NCI-H1436 (cell line): Measurements from ENCODE around the gene LMO4.

ENCODE experiments used
- DNase-seq: peaks from one replicate; lab custom pipeline; 2025; lab: John Stamatoyannopoulos, UW

Gene LMO4, protein sequence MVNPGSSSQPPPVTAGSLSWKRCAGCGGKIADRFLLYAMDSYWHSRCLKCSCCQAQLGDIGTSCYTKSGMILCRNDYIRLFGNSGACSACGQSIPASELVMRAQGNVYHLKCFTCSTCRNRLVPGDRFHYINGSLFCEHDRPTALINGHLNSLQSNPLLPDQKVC

DNA sequence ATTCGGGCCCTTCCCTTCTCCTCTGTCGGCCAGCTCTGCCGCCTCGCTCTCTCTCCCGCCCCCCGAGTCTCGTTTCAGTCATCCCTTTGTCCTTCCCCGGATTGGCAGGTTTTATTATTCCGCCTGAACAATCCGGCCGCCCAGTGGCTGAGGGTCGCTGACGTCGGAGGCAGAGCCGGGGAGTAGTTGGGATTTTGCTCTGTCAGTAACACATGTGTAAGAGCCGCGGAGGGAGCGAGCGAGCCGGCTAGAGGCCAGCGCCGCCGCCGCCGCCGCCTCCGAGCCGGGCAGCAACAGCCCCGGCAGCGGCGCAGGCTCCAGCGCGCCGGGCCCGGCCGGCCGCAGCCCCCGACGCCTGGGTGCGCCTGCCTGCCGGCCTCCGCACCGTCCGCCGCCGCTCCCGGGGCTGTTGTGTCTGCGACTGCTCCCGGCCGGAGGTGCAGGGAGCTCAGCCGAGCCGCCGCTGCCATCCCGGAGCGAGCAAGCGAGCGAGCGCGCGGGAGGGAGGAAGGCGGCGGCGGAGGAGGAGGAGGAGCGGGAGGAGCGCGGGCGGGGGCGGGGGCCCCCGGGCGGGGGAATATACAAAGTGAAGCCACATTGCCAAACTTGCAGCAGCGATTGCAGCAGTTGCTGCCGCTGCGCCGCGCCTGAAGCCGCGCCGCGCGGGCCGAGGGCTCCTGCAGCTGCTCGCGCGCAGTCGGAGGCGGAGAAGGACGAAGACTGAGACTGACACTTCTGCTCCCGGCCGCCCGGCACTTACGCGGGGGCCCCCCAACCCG lies at the start of gene LMO4:
TSS of gene LMO4 (plus strand) at position 609 of the 779 bp plus-strand sequence. CDS start 3,136 bp downstream, outside the sequence.
- peak; percentile 95 for DNase-seq

DNA sequence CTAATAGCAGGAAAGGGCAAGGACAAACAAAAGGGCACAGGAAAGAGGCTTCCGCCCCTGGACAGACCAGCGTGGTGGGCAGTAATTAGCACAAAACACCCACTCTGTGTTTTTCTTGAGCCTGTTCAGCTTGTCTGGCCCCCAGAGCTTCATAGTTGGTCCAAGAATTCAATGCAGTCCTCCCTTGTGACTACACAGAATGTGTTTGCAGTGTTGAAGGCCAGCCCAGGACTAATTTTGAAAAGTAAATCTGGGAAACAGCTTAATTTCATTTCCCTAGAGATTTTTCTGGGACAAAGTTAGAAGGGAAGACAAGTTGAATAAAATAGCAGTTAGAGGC lies 49.2 kb upstream of the LMO4 start:
- no peak for DNase-seq

DNA sequence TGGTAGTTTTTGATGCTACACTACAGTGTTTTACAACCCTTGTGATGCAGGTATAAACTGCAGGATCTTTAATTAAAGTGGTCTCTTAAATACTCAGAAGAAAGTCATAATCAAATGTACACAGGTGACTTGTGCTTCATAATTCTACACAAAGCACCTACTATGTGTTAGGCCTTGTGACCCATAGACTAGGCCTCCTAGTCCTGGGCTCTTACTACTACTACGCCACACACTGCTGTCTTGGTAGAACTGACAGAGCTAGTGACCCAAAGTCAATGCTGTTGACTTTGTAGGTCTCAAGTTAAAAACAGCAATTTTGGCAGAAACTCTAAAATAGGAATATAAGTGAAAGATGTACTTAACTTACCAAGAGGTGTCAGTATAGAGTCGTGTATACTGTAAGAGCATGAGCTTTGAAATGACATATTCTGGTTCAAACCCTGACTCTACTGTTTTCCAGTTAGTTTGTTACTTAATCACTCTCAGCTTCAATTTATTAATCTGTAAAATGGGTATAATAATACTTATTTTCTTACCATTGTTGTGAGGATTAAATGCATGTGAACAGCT lies 48.6 kb upstream of the LMO4 start:
- no peak for DNase-seq

DNA sequence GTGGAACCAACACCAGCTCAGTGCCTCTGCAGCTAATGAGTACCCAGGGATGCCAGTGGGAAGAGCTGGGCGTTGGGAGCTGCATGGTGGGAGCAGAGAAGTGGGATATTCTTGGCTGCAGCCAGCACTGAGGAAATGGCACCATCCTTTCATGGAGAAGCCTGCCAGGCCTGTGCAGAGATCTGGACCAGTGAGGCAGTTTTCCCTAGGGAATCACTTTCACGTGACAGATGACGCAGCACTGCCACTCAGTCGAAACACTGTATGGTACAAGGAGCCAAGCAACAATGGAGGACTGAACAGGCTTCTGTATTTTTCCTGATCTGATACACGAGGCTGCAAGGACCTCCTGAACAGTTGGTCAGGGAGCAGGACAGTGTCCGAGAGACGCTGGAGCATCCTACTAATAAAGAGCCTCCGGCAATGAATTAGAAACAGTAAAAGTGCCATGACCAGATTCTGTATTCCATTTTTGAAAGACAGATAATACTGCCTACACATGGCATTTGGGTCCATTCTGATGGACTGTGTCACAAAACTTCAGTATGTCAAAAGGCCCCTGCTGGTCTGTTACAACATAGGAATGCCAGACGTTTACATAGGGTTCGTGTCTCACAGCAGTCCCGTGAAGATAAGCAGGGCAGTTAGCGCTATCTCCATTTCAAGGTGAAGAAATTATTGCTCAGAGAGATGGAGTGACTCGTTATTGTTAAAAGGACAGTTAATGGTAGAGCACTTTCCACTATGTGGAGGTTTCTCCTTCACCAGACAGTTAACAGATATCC lies 44.0 kb upstream of the LMO4 start:
- DNase-seq, result no peak

DNA sequence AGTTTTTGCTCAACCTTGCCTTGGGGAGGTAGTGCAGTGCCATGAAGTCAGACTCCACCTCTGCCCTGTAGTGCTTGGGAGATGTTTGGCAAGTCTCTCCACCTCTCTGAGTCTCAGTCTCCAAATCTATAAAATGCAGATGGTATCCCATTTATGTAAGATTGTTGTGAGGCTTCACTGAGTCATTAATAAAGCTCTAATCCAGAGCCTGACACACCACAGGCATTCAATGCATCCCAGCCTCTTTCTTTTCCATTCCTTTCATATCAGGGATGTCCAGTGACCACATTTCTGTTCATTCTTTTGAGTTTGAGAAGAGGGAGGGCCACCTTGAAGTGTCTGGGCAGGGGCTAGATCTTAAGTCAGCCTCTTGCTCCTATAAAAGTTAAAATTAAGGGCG lies 37.6 kb upstream of the LMO4 start:
- DNase-seq, result no peak

DNA sequence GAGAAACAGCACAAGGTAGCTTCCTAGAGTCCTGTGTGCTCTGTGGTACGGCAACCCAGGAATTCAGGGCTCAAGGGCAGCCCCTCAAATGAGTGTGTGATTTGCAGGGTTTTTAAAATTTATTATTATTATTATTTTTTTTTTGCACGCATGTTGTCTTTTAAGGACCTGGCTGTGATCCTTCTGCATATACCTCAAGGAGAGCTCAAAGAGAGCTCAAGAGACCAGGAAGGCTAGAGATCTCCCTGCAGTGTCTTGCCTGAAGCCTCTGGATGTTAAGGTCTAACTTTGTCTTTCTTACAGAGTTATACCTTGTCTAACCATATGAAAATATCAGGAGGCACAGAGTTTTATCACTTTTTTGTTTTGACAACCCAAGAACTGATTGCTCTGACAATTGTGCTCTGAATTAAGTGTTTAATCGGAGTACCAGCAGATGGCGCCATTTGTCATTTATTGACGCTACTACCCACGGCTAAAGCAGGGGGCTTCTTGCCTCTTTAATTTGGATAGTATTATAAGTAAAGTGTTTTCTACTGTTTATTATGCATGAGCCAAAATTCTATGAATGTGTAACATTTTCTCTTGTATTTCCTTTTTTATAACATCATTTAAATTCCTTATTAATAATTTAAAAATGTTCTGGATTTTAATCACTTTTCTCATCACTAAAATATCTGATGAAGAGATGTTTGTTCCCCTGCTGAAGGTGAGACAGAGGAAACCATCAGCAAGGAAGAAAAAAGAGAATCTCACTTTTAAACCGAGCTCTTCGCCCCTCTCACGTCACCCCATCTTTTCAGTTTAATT lies 35.8 kb upstream of the LMO4 start:
- peak; percentile 76 for DNase-seq

DNA sequence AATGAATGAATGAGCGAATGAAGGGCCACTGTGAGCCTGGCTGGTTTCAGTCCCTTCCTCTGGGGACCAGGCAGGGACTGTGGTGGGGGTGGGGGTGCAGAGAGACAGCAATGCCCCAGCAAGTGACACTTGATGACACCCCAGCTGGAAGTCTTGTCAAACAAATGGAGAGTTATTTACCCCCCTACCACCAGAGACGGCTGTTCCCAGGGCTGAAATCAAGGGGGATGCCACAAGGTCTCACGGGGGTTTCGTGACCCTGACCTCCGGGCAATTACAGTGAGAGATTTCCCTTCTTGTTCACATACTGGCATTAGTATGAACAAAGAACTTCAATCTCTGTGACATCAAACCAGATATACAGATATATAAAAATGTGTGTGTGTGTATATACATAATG lies 34.0 kb upstream of the LMO4 start:
- DNase-seq, result no peak

DNA sequence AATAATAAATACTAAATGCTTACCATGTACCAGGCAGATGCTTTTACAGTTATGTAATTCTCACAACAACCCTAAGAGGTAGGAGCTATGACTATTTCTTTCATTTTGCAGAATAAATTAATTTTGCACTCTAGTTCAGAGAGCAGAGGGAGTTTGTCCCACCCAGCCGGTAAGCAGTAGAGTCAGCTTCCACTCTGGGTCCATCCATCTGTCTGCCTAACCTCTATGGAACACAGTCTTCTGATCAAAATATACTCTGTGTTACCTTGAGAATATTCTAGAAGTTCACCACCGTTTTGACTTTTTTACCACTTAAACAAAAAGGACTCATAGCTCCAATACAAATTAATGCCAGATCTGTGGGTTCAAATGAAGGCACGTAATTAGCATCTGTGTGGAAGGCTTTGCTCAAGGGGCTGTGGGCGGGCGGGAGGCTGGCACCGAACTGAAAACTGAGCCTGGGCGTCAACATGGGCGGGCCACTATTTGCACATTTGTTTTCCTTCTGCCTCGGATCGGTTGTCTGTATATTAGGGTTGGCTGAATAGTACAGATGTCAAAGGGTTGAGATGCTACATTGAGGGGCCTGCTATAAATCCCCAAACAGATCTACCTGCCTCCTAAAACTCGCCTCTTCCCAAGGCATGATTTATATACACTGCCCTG lies 33.1 kb upstream of the LMO4 start:
- DNase-seq, result no peak

DNA sequence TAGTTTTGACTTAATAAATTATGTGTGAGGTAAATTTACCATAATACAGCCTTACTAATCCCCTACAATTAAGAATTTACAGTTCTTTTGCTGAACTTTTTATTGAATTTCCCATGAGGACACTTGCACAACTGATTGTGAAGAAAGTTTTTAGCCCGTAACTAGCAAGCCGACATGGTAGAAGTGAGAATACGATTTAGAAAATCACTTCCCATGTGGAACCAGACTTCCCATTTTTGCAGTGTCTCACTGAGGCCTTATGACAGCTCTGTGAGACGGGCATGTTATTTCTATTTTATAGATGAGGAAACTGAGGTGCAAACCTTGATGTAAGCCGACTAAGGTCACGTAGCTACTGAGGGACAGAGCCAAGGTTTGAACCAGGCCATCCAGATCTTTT lies 32.5 kb upstream of the LMO4 start:
- DNase-seq, result no peak

DNA sequence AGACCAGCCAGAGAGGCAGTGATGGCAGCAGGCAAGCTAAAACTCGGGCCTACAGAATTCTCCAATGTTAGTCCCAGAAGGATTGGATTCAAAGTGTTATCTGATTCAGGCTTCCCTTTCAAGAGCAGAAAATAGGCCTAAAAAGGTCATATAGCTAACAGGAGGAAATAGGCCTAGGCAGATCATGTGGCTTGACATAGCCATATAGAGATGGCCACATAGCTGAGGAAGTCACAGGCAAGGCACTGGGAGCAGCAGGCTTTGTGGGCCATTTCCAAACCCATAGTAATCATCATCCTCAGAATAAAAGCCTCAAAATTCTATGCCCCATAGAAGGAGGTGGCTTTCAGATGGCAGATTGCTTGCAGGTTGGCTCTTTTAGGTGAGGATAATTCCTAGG lies 29.0 kb upstream of the LMO4 start:
- DNase-seq, result no peak

DNA sequence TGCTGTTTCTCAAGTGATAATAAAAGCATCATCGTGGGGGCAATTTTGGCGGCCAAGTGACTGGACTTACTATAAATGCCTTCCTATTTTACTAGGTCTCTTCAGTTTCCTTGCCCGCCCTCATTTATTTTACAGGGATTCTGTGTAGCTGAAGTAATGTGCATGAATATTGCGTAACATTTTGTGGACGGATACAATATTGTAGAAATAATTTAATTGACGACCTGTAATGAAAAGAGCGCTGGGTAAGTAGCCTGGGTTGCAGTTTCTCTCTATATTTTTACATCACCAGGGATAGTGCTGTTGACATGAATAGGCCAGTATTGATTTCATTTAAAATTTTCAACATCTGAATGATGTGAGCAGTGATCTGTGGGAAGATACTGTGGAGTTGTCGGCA lies 28.1 kb upstream of the LMO4 start:
- DNase-seq, result no peak

DNA sequence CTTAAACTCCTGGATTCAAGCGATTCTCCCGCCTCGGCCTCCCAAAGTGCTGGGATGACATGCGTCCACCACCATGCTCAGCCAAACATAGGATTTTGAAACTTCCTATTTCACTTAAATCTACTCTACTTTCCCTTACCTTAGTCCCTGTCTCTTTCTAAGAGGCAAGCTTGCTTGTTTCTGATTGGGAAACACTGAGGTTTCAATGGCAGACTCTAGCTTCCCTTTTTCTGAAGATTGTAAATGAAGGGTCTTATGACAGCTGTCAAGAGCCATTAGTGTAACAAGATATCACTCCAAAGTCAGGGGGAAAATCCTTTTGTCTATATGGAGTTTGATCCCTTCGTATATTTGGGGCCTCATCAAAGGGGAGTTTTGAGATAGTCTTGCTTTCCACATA lies 23.5 kb upstream of the LMO4 start:
- DNase-seq, result no peak

DNA sequence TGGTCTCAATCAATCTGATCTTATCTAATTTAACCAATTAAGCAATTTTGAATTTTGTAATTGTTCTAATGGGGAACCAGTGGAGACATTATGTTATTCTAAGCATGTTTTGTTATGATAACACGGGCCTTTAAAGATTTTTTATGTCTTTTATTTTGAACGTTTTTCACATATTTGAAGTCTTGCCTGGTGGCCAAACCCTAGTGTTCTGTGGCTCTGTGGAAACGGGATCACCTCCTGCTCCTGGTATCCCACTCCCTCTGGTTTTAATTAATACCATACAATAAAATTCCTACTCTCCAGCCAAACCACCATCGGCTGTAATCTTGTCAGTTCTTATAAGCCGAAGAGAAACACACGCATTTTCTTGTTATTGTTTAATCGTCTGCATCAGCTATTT lies 22.9 kb upstream of the LMO4 start:
- DNase-seq, result no peak

DNA sequence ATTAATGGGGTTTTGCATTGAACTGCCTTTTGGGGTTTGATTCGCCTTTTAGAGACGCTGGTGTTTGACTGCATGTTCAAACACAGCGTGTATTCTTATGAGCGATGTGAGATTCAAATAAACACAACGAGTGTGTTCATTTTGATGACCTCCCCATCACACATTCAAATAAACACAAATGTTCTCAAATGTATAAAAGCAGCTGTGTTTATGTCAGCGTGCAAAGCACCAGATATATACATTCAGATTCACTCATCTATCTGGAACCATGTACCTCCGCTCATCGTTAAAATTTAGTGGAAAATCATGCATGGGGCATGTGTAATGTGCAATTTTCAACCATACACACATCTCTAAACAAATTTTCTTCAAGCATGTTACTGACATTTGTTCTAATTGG lies 21.4 kb upstream of the LMO4 start:
- no peak for DNase-seq

DNA sequence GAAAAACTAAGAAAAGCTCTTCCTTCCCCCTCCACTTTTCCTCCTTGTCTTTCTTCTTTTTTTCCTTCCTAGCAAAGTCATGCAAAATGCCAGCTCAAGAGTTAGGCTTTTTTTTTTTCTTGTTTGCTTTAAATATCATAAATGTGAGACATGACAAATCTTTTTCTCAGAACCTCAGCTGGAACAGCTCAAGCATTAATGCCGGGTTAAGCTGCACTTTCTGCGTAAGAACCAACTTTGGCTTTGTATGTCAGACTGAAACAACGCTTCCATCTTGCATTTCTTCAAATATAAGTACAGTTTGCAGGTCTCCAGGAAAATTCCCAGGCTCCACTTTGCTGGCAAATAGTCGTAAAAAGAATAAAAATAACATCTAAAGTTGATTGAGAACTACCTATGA lies 20.7 kb upstream of the LMO4 start:
- no peak for DNase-seq

DNA sequence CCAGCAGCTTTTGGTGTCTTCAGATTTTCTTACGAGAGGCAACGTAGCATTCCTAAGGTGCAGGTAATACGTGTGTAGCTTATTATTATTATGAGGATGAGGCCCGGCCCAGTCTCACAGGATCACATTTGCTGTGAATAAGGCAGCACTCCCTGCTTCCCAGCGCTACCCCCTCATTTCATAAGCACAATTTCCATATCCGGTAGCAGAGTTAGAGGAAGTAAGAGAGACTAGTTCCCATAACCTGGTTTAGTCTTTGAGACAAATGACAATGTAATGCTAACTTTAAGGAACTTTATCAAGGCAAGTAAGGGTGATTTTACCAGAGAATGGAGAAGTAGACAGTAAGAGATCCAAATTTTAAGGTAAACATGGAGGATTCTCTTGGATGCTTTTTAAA lies 14.6 kb upstream of the LMO4 start:
- no peak for DNase-seq

DNA sequence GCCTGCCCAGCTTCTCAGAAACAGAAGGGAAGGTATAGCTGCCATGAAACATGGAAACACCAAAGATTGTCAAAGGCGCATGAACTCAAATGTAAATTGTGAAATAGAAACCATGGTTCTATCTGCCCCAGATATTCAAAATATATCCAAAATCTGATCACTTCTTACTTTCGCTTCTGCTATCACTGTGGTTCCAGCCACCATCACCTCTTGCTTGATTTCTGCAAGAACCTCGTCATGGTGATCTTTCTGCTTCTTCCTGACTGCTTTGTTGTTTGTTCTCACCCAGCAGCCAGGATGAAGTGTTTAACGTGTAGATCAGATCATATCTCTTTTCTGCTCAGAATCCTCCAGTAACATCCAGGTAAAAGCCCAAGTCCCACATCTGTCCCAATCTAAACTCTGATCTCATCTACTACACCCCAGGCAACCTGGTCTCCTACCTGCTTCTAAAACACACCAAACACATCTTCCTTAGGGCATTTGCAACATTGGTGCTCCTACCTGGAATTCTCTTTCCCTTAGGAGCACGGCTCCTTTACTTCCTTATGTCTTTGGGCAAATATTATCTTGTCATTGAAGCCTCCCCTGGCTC lies 10.5 kb upstream of the LMO4 start:
- DNase-seq, result no peak

DNA sequence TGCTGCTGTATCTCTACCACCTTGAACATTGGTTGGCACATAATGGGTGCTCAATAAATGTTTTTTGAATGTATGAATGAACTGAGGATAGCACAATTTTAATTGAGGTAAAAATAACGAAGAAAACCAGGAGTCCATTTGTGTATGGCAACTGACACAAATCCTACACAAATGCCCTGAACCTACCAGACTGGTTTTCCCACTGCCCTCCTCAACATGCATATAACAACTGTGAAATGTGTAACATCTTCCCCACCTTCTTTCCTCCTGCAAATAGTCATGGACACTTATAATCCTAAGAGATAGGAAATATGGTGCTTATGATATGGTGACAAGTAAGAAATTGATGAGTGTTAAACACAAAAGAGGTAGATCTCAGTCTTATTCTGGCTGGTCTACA lies 9.9 kb upstream of the LMO4 start:
- no peak for DNase-seq

DNA sequence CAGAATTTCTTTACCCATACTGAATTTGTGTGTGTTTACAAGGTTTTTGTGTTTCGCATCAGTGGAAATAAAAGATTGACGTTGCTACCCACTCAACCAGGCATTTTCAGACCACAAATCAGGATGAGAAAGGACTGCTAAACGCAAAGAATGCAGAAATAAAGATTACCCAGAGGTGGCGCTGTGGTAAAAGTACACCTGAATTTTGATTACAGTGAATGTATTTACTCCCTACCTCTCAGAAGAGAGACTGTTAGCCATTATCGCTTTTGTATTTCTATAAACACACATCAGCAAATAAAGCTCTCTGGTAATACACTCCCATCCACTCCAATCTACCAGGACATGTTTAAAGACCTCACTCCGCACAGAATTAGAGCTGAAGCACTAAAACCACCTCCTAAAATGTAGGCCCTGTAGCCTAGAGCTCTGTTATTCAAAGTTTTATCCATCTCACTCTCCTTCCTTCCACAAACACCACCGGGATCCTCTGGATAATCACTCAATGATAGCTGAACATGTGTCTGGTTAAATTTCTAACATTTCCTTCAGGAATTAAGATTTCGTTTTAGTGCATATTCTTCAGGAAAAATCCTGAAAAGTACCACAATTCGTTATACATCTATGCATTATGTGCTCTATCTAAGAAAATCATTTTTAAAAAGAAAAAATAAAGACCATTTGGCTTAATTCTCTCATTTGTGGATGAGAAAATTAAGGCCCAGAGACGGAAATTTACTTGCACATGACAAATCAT lies 2.5 kb upstream of the LMO4 start:
- DNase-seq, result peak; percentile 75
